Adipose tissue (tissue), 3 donors: ENCODE measurements around the gene RIMKLB. TPM values are rescaled to one million over a fixed set of nuclear protein-coding genes. Genes with fewer than 3 reads are reported as not detected.
"Not testable (repeated sequence)": the region's sequence is repeated elsewhere in the genome, so short reads cannot be mapped to it uniquely, and the experiment has no call there.

Source experiments
- H3K27ac ChIP-seq: one replicate; pipeline ENCODE4 v1.5.1; 2013; ENCODE audit warnings: low read depth, low read length
- WGBS, 3 donors: extraction: QIAGEN DNeasy Blood & Tissue Kit; methylation state at CpG; one replicate each; pipeline ENCODE4 v1.1.7; 2013; 5-methylcytosine and 5-hydroxymethylcytosine counted together
- polyA plus RNA-seq, 3 donors: library from polyadenylated mRNA; stranded (reverse); fragments of 200-250 nt; gene quantifications; one replicate each; pipeline ENCODE4 v1.2.3, GENCODE V29; 2013
- donor health status: healthy with polysubstance abuse.
- donor health status: Bipolar disorder and iron deficiency.
- donor health status: healthy.

RIMKLB gene
- polyA plus RNA-seq, 3 donors, result 5.5 to 108 (median 45.7) TPM

DNA sequence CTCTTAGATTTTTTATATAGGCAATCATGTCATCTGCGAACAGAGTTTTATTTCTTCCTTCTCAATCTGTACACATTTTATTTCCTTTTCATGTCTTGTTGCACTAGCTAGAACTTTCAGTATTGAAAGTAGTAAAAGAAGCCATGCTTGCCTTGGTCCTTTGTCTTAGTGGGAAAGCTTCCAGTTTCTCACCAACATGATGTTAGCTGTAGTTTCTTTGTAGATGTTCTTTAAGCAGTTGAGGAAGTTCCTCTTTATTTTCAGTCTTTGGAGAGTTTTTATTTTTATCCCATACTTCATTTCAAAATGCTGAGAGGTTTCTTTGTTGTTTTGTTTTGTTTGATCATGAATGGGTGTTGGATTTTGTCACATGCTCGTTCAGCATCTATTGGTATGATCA lies 12.7 kb upstream of the RIMKLB start:
- no peak overlapping the region for H3K27ac ChIP-seq
- WGBS, 3 donors, result 74 to 86% (median 77%) methylated on average over 2 of the region's 2 CpGs

- WGBS, 3 donors, result 15 to 37% (median 16%) methylated on average over 2 of the region's 2 CpGs
Observed at GRCh38 chr12:8687846-8688601, 9.8 kb upstream of the RIMKLB start.

GRCh38 chr12:8689681-8690080 lies 8.1 kb upstream of the RIMKLB start:
- H3K27ac ChIP-seq, result no peak overlapping the region
- WGBS, 3 donors, result 90 to 98% (median 92%) methylated on average over 4 of the region's 4 CpGs

More at GRCh38 chr12:8687846-8688601, 9.8 kb upstream of the RIMKLB start:
- H3K27ac ChIP-seq, result no peak overlapping the region

DNA sequence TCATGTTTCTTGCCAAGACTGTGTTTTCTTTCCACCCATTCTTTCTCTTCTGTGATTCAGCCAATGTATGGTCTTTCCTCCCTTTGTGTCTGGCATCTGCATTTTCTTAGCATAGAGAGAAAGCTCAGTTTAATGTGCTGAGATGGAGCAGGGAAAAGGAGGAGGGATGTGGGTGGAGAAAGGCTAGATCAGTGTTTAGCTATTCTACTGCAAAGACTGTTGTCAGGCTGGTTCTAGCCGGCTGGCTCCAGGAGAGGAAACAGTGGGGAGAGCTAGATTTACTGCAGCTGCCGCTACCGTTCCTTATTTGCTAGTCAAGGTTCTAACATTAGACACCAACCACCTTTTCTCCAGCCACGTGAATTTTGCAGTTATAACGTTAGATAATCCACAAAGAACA lies 5.2 kb upstream of the RIMKLB start:
- 8 to 17% (median 10%) methylated on average over 5 of the region's 5 CpGs for WGBS, 3 donors
- H3K27ac ChIP-seq, result no peak overlapping the region

DNA sequence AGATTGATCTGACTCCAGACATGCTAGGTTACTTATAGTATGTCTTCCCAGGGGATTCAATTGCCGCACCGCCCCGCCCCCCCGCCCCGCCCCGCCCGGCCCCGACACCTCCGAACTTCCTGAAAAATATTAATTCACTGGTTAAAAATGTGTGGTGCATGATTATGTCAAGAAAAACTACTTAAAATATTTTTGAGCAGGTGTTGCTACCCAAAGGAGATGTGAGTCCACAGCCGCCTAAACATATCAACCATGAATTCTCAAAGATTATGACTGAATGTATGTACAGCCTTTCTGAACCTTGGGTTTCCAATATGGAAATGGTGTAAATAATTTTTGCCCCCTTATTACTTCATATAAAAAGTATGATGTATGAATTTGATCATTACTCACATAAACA lies 2.7 kb upstream of the RIMKLB start:
- H3K27ac ChIP-seq, result no peak overlapping the region
- WGBS, 3 donors, result 81 to 88% (median 85%) methylated on average over 9 to 10 of the region's 10 CpGs

GRCh38 chr12:8696442-8697090 lies 1.2 kb upstream of the RIMKLB start:
- 22 to 30% (median 23%) methylated on average over 6 of the region's 6 CpGs for WGBS, 3 donors
- no peak overlapping the region for H3K27ac ChIP-seq

- WGBS, 3 donors, result 0 to 1% (median 0%) methylated on average over 21 of the region's 21 CpGs
Observed at GRCh38 chr12:8697120-8697475, 693 bp upstream of the RIMKLB start.

DNA sequence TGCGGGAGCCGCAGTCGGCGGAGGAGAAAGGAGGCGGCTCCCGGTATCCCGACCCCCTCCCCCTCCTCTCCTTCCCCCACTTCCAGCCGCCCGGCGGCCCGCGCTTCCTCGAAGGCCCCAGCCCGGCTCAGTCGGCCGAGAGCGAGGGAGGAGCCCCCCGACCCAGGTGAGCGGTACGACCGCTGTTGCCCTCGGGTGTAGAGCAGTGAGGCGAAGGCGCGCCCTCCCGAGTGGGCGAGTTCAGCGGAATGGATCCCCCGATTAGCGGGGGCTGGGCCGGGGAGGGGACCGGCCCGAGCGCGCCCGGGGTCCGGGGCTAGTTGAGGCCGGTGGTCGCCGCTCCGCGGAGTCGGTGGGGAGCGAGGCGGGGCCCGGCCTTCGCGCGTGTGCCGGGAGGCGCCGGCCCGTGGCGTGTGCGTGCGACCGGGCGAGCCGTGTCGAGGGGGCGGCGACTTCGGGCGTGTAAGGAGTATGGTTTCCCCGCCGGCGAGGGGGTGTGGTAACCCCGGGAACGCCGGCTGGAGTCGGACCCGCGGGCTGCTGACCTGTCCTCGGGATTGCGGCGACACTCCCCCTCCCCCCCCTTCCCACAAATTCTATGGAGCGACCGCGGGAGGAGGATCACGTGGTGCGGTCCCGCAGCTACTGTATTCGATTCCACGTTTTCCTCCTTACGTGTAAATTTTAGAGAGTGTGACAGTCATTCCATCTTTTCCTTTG lies 501 bp downstream of the RIMKLB start:
- H3K27ac ChIP-seq, result peak overlapping the region; percentile 81
- WGBS, 3 donors, result 0% methylated on average over 67 to 83 of the region's 85 CpGs

More at GRCh38 chr12:8697120-8697475, 693 bp upstream of the RIMKLB start:
- no peak overlapping the region for H3K27ac ChIP-seq

GRCh38 chr12:8698879-8699278 lies 1.1 kb downstream of the RIMKLB start:
- H3K27ac ChIP-seq, result no peak overlapping the region
- 11 to 32% (median 12%) methylated on average over 2 of the region's 2 CpGs for WGBS, 3 donors

- WGBS, 3 donors, result 15 to 49% (median 15%) methylated on average over 4 of the region's 4 CpGs
- H3K27ac ChIP-seq, result no peak overlapping the region
Observed at GRCh38 chr12:8699714-8700113, 1.9 kb downstream of the RIMKLB start.

DNA sequence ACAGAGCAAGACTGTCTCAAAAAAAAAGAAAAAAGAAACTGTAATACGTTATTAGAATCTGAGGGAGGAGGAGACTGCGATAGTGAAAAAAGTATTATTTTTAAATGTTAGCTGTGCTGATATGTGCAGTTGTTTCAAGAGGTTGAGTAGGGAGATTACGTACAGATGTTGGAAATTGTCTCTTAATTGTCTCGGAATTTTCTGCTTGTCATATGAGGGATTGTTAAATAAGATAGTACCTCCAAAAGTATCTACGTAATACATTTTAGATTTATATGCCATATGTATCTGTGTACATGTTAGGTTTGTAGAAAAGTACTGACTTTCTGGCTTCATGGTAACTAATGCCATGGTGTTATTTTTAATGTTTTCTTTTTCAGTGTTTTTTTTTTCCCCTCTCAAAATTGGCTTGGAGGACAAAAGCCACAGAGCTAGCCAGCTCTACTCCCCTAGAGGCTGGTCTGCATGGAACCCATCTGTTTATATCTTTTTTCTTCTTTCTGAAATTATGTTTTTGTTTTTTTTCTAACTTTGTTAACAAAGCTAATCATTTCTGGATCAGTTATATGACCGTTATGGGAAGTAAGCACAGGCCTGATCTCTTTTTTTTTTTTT lies 3.4 kb downstream of the RIMKLB start:
- 63 to 89% (median 75%) methylated on average over 6 of the region's 6 CpGs for WGBS, 3 donors
- H3K27ac ChIP-seq, result no peak overlapping the region

- H3K27ac ChIP-seq, result no peak overlapping the region
- 73 to 81% (median 79%) methylated on average over 4 of the region's 4 CpGs for WGBS, 3 donors
Observed at GRCh38 chr12:8702159-8702558, 4.4 kb downstream of the RIMKLB start.

DNA sequence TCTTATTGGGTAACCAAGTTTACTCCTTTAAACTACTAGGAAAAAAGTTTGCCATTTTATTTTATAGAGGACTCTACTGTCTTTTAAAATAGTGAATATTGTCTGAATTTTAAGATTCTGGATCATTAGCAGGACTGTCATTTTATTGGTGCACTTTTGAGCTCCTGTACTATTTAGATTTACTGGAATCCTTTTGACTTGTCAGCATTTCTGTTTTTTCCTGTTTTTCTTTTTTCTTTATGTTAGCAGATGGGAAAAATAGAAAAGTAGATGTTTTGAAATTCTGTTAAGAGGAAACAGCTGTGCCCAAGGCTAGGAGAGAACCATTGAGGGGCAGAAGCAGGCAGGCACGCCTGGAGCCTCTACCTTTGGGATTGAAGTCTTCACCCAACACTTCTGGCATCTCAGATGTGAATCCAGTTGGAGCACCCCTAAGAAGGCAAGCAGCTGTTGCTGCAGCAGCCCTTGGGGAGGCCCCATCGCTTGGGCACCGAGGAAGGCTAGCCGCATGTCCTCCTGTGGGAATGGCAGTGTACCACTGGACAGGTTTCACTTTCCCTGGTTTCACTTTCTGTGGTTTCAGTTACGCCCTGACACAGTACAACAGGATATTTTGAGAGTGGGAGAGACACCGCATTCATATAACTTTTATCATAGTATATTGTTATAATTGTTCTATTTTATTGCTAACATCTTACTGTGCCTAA lies 11.5 kb downstream of the RIMKLB start:
- no peak overlapping the region for H3K27ac ChIP-seq
- 15 to 81% (median 23%) methylated on average over 6 of the region's 6 CpGs for WGBS, 3 donors

DNA sequence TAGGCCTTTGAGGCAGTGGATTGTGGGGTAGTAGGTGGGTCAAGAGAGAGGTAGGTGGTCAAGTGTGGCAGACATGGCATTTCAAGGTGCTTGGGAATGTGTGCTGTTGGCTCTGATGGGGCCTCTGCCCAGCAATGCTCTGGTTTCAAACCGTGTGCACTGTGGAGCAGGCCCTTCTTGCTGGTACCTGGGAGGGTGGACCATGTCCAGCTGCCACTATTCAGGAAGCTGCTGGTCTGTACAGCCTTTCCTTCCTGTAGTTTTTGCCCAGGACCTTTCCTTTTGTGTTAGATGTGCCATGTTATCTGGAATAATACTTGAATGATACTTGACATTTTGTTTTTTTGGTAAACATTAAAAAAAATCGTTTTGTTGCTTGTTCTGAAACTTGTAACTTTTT lies 14.8 kb downstream of the RIMKLB start:
- WGBS, 3 donors, result 32 to 41% (median 40%) methylated on average over 2 of the region's 2 CpGs

DNA sequence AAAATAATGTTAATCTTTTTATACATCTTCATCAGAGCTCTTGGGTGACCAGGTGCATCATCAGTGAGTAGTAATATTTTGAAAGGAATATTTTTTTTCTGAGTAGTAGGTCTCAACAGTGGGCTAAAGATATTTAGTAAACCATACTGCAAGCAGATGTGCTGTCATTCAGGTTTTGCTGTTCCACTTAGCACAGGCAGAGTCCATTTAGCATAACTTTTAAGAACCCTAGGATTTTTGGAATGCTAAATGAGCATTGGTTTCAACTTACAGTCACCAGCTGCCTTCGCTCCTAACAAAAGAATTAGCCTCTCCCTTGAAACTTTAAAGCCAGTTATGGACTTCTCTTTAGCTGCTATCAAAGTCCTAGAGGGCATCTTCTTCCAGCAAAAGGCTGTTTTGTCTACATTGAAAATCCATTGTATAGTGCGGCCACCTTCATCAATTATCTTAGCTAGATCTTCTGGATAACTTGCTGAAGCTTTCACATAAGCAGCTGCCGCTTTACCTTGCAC lies 24.6 kb downstream of the RIMKLB start:
- 88 to 100% (median 95%) methylated on average over 3 of the region's 3 CpGs for WGBS, 3 donors
- no peak overlapping the region for H3K27ac ChIP-seq

More for the DNA sequence above, 14.8 kb downstream of the RIMKLB start:
- no peak overlapping the region for H3K27ac ChIP-seq

- 82 to 95% (median 85%) methylated on average over 3 of the region's 3 CpGs for WGBS, 3 donors
- H3K27ac ChIP-seq, result no peak overlapping the region
Observed at GRCh38 chr12:8734873-8735381, 37.1 kb downstream of the RIMKLB start.

DNA sequence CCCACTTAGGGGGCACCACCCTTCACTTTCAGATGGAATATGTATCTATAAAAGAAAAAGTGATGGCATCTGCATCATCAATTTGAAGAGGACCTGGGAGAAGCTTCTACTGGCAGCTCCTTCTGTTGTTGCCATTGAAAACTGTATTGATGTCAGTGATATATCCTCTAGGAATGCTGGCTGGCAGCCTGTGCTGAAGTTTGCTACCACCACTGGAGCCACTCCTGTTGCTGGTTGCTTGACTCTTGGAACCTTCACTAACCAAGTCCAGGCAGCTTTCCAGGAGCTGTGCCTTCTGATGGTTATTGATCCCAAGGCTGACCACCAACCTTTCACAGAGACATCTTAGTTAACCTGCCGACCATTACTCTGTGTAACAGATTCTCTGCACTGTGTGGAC lies 44.7 kb downstream of the RIMKLB start:
- 90 to 100% (median 92%) methylated on average over 1 of the region's 1 CpG for WGBS, 3 donors
- H3K27ac ChIP-seq, result no peak overlapping the region

DNA sequence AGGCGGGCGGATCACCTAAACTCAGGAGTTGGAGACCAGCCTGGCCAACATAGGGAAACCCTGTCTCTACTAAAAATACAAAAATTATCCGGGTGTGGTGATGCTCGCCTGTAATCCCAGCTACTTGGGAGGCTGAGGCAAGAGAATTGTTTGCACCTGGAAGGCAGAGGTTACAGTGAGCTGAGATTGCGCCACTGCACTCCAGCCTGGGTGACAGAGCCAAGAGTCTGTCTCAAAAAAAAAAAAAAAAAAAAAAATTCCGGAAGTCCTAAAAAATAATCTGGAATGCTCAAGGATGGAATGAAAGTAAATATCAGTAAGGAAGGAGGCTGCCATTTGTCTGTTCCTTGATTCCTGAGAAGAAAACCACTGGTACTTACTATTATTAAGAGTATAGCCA lies 45.3 kb downstream of the RIMKLB start:
- H3K27ac ChIP-seq, result not testable (repeated sequence)
- 90 to 94% (median 90%) methylated on average over 6 of the region's 6 CpGs for WGBS, 3 donors
